ENCODE data around the gene SAMD13.
"Not testable (repeated sequence)": the region's sequence is repeated elsewhere in the genome, so short reads cannot be mapped to it uniquely, and the experiment has no call there.

SAMD13 gene

GRCh38 chr1:84283381-84283780 lies 18.1 kb upstream of the SAMD13 start:
- no peak for DNase-seq (ENCODE audit: low spot score)

GRCh38 chr1:84286071-84286470 lies 15.4 kb upstream of the SAMD13 start:
- DNase-seq (ENCODE audit: low spot score) = no peak
- FAIRE-seq = no peak

More at GRCh38 chr1:84283381-84283780, 18.1 kb upstream of the SAMD13 start:
- FAIRE-seq = no peak

GRCh38 chr1:84287389-84287788 lies 14.1 kb upstream of the SAMD13 start:
- not testable (repeated sequence) for FAIRE-seq; DNase-seq (ENCODE audit: low spot score)

GRCh38 chr1:84289169-84289785 lies 12.2 kb upstream of the SAMD13 start:
- DNase-seq (ENCODE audit: low spot score) (no peak), FAIRE-seq (no peak)

GRCh38 chr1:84291882-84292655 lies 9.4 kb upstream of the SAMD13 start:
- DNase-seq (ENCODE audit: low spot score) = no peak
- FAIRE-seq = no peak

GRCh38 chr1:84293766-84294165 lies 7.7 kb upstream of the SAMD13 start:
- no peak for FAIRE-seq
- DNase-seq (ENCODE audit: low spot score) = no peak

GRCh38 chr1:84294751-84295150 lies 6.8 kb upstream of the SAMD13 start:
- DNase-seq (ENCODE audit: low spot score) = no peak
- FAIRE-seq = no peak

GRCh38 chr1:84297546-84298244 lies 3.8 kb upstream of the SAMD13 start:
- DNase-seq (ENCODE audit: low spot score) (no peak), FAIRE-seq (no peak)

GRCh38 chr1:84298328-84298683 lies 3.2 kb upstream of the SAMD13 start:
- FAIRE-seq = no peak
- DNase-seq (ENCODE audit: low spot score) = no peak

- FAIRE-seq (no peak), DNase-seq (ENCODE audit: low spot score) (no peak)
Measured at GRCh38 chr1:84298684-84299535, 2.6 kb upstream of the SAMD13 start.

GRCh38 chr1:84299536-84300170 lies 1.9 kb upstream of the SAMD13 start:
- FAIRE-seq (no peak), DNase-seq (ENCODE audit: low spot score) (no peak)

GRCh38 chr1:84300501-84300900 lies 1.0 kb upstream of the SAMD13 start:
- FAIRE-seq (no peak), DNase-seq (ENCODE audit: low spot score) (no peak)

- FAIRE-seq (no peak), DNase-seq (ENCODE audit: low spot score) (no peak)
Measured at GRCh38 chr1:84301785-84302385, 377 bp downstream of the SAMD13 start.

- no peak for FAIRE-seq
Measured at GRCh38 chr1:84303314-84303830, 1.9 kb downstream of the SAMD13 start.

GRCh38 chr1:84307398-84307797 lies 5.9 kb downstream of the SAMD13 start:
- FAIRE-seq (no peak), DNase-seq (ENCODE audit: low spot score) (no peak)

More at GRCh38 chr1:84303314-84303830, 1.9 kb downstream of the SAMD13 start:
- DNase-seq (ENCODE audit: low spot score) = no peak

GRCh38 chr1:84311296-84311695 lies 9.8 kb downstream of the SAMD13 start:
- FAIRE-seq (no peak), DNase-seq (ENCODE audit: low spot score) (no peak)

GRCh38 chr1:84319662-84320061 lies 18.2 kb downstream of the SAMD13 start:
- DNase-seq (ENCODE audit: low spot score) = no peak
- FAIRE-seq = no peak

- FAIRE-seq (no peak), DNase-seq (ENCODE audit: low spot score) (no peak)
Measured at GRCh38 chr1:84327830-84328229, 26.3 kb downstream of the SAMD13 start.

GRCh38 chr1:84330125-84330984 lies 28.8 kb downstream of the SAMD13 start:
- FAIRE-seq (no peak), DNase-seq (ENCODE audit: low spot score) (no peak)

Measured in RCC 7860 (cell line).